ENCODE measurements around the gene DECR2.

Gene DECR2

DNA sequence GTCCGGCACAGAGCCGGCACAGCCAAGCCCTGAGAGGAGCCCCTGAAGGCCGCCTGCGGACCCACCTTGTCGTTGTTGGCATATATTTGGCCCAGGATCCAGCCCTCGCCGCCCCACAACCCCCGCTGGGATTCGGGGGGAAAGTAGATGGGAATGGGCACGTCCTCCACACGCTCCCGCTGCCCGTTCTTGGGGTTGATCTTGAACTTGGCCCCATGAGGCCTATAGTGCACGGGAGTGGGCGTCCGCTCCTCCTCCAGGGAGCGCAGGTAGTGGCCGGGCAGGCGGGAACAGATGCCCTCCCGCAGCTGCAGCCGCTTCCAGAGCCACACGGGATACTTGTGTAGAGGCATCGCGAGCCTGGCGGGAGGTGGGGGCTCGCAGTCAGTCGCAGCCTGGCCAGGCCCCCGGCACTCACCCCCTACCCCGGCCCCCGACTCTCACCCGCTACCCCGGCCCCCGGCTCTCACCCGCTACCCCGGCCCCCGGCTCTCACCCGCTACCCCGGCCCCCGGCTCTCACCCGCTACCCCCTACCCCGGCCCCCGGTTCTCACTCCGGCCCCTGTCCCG, 31.7 kb upstream of the DECR2 start:
- Histone ChIP-seq H3K27me3 (ENCODE audit: control insufficient read depth, low read length) (no peaks in the 10 kb centered on the region), H3K4me2 (ENCODE audit: low read length) (peak overlapping the region; percentile 58), H3K9me3 (ENCODE audit: control insufficient read depth, insufficient read depth, low read length) (no peaks in the 10 kb centered on the region), H3K4me3 (ENCODE audit: low read length) (peak overlapping the region; percentile 47), H3K36me3 (ENCODE audit: control insufficient read depth, low read length) (peaks cover 58% of the 10 kb centered on the region), H3K4me1 (ENCODE audit: control insufficient read depth, low read length) (peaks cover 17% of the 10 kb centered on the region), H3K9me2 (replicated peaks; ENCODE audit: control insufficient read depth, low read length) (no peaks in the 10 kb centered on the region), H4K20me1 (ENCODE audit: control insufficient read depth, insufficient read depth, low read depth, low read length) (no peaks in the 10 kb centered on the region), H3K27ac (ENCODE audit: low read depth, low read length) (no peak overlapping the region), H3K79me2 (ENCODE audit: control insufficient read depth, low read length) (peaks cover 5% of the 10 kb centered on the region), H3F3A (ENCODE audit: control insufficient read depth, insufficient read depth) (no peaks in the 10 kb centered on the region)
- no peak for TF ChIP-seq EZH2phosphoT487 (IDR thresholded peaks at IDR 0.05; ENCODE audit: borderline replicate concordance, low read length)
- TF ChIP-seq, protein P1, sequence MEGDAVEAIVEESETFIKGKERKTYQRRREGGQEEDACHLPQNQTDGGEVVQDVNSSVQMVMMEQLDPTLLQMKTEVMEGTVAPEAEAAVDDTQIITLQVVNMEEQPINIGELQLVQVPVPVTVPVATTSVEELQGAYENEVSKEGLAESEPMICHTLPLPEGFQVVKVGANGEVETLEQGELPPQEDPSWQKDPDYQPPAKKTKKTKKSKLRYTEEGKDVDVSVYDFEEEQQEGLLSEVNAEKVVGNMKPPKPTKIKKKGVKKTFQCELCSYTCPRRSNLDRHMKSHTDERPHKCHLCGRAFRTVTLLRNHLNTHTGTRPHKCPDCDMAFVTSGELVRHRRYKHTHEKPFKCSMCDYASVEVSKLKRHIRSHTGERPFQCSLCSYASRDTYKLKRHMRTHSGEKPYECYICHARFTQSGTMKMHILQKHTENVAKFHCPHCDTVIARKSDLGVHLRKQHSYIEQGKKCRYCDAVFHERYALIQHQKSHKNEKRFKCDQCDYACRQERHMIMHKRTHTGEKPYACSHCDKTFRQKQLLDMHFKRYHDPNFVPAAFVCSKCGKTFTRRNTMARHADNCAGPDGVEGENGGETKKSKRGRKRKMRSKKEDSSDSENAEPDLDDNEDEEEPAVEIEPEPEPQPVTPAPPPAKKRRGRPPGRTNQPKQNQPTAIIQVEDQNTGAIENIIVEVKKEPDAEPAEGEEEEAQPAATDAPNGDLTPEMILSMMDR (IDR thresholded peaks at IDR 0.05; ENCODE audit: low read depth, low read length, poor library complexity, severe bottlenecking): no peak

DNA sequence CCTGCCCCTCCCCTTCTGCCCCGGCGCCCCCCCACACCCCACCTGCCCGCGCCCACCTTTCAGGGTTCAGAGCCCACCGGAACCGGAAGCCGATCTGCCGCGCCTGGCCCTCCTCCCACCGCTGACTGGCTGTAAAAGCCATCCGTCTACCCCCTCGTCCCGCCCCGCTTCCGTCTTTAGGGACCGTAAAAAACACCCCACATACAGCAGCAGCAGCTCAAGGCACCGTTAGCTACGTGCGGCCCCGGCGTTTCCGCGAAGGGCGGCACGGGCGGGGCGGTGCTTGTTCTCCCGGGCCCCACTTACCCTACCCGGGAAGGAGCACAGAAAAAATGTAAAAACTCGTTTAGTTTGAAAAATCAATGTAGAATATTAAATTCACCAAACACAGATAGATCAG, 31.2 kb upstream of the DECR2 start, which contains the start of gene MRPL28:
MRPL28 (minus strand) TSS at position 96 of the 400 bp plus-strand sequence. CDS start 320 bp downstream, outside the sequence.
- Histone ChIP-seq H3K4me1 (ENCODE audit: control insufficient read depth, low read length) (peaks cover 17% of the 10 kb centered on the region), H3K4me2 (ENCODE audit: low read length) (peak within 1 kb of the TSS; percentile 58), H3F3A (ENCODE audit: control insufficient read depth, insufficient read depth) (no peaks in the 10 kb centered on the region), H3K27me3 (ENCODE audit: control insufficient read depth, low read length) (no peaks in the 10 kb centered on the region), H3K36me3 (ENCODE audit: control insufficient read depth, low read length) (peaks cover 62% of the 10 kb centered on the region), H3K9me2 (replicated peaks; ENCODE audit: control insufficient read depth, low read length) (no peaks in the 10 kb centered on the region), H4K20me1 (ENCODE audit: control insufficient read depth, insufficient read depth, low read depth, low read length) (no peaks in the 10 kb centered on the region), H3K9me3 (ENCODE audit: control insufficient read depth, insufficient read depth, low read length) (no peaks in the 10 kb centered on the region), H3K79me2 (ENCODE audit: control insufficient read depth, low read length) (peaks cover 5% of the 10 kb centered on the region), H3K4me3 (ENCODE audit: low read length) (peak within 1 kb of the TSS; percentile 47), H3K27ac (ENCODE audit: low read depth, low read length) (peak within 1 kb of the TSS; percentile 28)
- TF ChIP-seq, protein P1 (IDR thresholded peaks at IDR 0.05; ENCODE audit: low read depth, low read length, poor library complexity, severe bottlenecking): no peak
- no peak for TF ChIP-seq EZH2phosphoT487 (IDR thresholded peaks at IDR 0.05; ENCODE audit: borderline replicate concordance, low read length)

DNA sequence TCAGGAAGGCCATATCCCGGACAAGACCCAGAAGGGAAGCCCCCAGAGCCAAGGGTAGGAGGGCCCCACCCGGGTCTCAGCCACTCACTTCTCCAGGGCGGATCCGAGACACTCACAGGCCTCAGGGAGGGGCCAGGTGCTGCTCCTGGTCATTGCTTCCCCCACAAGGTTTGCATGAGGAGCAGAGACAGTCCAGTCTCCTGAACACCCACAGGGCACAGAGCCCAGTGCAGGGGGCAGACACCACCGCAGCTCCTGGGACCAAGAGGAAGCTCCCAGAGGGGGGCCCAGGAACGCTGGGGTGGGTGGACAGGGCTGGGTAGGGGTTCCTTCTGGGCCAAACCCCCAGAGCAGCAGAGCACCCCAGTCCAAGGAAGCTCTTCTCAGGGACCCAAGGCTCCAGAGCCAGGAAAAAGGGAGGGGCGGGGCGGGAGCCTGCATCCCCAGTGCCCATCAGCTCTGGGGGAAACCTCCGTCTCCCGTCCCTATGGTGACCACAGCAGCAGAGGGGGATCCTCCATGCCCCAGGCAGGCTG, 30.6 kb upstream of the DECR2 start:
- no peak for TF ChIP-seq EZH2phosphoT487 (IDR thresholded peaks at IDR 0.05; ENCODE audit: borderline replicate concordance, low read length)
- TF ChIP-seq, protein P1 (IDR thresholded peaks at IDR 0.05; ENCODE audit: low read depth, low read length, poor library complexity, severe bottlenecking): no peak
- Histone ChIP-seq H3F3A (ENCODE audit: control insufficient read depth, insufficient read depth) (no peaks in the 10 kb centered on the region), H3K9me3 (ENCODE audit: control insufficient read depth, insufficient read depth, low read length) (no peaks in the 10 kb centered on the region), H3K27ac (ENCODE audit: low read depth, low read length) (peak overlapping the region; percentile 28), H3K36me3 (ENCODE audit: control insufficient read depth, low read length) (peaks cover 62% of the 10 kb centered on the region), H3K79me2 (ENCODE audit: control insufficient read depth, low read length) (peaks cover 5% of the 10 kb centered on the region), H3K4me3 (ENCODE audit: low read length) (peak overlapping the region; percentile 47), H3K9me2 (replicated peaks; ENCODE audit: control insufficient read depth, low read length) (no peaks in the 10 kb centered on the region), H3K27me3 (ENCODE audit: control insufficient read depth, low read length) (no peaks in the 10 kb centered on the region), H3K4me1 (ENCODE audit: control insufficient read depth, low read length) (peaks cover 17% of the 10 kb centered on the region), H3K4me2 (ENCODE audit: low read length) (peak overlapping the region; percentile 42), H4K20me1 (ENCODE audit: control insufficient read depth, insufficient read depth, low read depth, low read length) (no peaks in the 10 kb centered on the region)
